Thoracic aorta (tissue), 2 donors: Measurements from ENCODE around the gene OR5B2. TPM values are rescaled to one million over a fixed set of nuclear protein-coding genes. Genes with fewer than 3 reads are reported as not detected.

Experiments
- ATAC-seq: fragments of 150-250 bp; one replicate; pipeline ENCODE4 v1.8.0; 2017; ENCODE audit warnings: low read depth; ENCODE audit not compliant: insufficient number of reproducible peaks, low FRiP score
- DNase-seq: peaks from one replicate; pipeline ENCODE4 v3.0.0-alpha.2; 2020; ENCODE audit warnings: low spot score
- H3K27ac ChIP-seq, 2 donors: fragments of 200-600 bp; sonication (generic); 1 replicate in 1 of 2; 2 replicates in 1 of 2; pipeline ENCODE4 v1.5.1; 2016; ENCODE audit warnings: mild to moderate bottlenecking in 2 of 2, moderate library complexity in 2 of 2
- H3K27me3 ChIP-seq: fragments of 200-600 bp; sonication (generic); replicated peaks from 2 replicates; pipeline ENCODE4 v1.6.0; 2016; ENCODE audit warnings: mild to moderate bottlenecking; ENCODE audit not compliant: insufficient read depth
- H3K36me3 ChIP-seq: fragments of 200-600 bp; sonication (generic); one replicate; pipeline ENCODE4 v1.5.1; 2016
- H3K4me1 ChIP-seq, 2 donors: fragments of 200-600 bp; sonication (generic); 1 replicate in 1 of 2; 2 replicates in 1 of 2; pipeline versions ENCODE4 v1.5.1 to v1.6.0; 2016; ENCODE audit warnings: low read depth in 2 of 2, mild to moderate bottlenecking in 1 of 2; ENCODE audit not compliant: control insufficient read depth in 1 of 2
- H3K4me3 ChIP-seq: fragments of 200-600 bp; sonication (generic); 2 replicates; pipeline ENCODE4 v1.5.1; 2016; ENCODE audit warnings: mild to moderate bottlenecking
- H3K9me3 ChIP-seq: fragments of 200-600 bp; sonication (generic); 2 replicates; pipeline ENCODE4 v1.5.1; 2016
- CTCF ChIP-seq: fragments of 200-600 bp; sonication (generic); IDR thresholded peaks from one replicate; pipeline ENCODE4 v1.5.1; 2019; ENCODE audit warnings: antibody characterized with exemption
- total RNA-seq, 2 donors: library from RNA; depleted of rRNA; stranded (reverse); fragments of >200 nt; gene quantifications; one replicate each; pipeline versions ENCODE4 v1.1.0 to v1.2.3, GENCODE V29; 2016

The OR5B2 gene
- total RNA-seq, 2 donors from 2014 or later, result not detected

DNA sequence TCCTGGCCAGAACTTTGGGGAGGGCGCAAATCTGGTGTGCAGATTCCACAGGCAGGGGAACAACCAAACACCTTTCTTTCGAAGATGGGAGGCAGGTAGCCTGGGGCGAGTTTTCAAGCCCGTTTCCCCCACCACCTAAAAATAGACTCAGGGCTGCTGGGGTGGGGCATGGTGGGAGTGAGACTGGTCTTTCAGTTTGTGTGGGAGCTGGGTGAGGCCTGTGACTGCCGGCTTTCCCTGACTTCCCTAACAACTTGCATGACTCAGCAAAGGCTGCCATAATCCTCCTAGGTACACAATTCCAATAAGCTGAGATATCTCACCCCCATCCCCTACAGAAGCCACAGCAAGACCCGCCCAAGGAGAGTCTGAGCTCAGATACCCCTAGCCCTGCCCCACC, 18.4 kb upstream of the OR5B2 start:
- Histone ChIP-seq H3K36me3 (no peaks in the 10 kb centered on the region), H3K4me1 (no peaks in the 10 kb centered on the region)
- DNase-seq, result no peak

GRCh38 chr11:58444300-58444699, 16.4 kb upstream of the OR5B2 start:
- no peak for ATAC-seq
- no peak for TF ChIP-seq CTCF

More for the DNA sequence above, 18.4 kb upstream of the OR5B2 start:
- H3K27ac ChIP-seq, result no peak overlapping the region
- no peaks in the 10 kb centered on the region for H3K27me3 ChIP-seq
- ATAC-seq, result no peak
- H3K4me3 ChIP-seq, result no peak overlapping the region
- no peak for TF ChIP-seq CTCF
- no peaks in the 10 kb centered on the region for H3K9me3 ChIP-seq

GRCh38 chr11:58442136-58442535, 14.2 kb upstream of the OR5B2 start, which contains the start of gene OR5B12:
TSS of gene OR5B12 (minus strand) at chr11:58442236. CDS start at chr11:58440151, 2,085 bp downstream.
- H3K36me3 ChIP-seq, result no peaks in the 10 kb centered on the region
- no peak within 1 kb of the TSS for H3K27ac ChIP-seq
- DNase-seq (no peak), ATAC-seq (no peak)
- H3K4me3 ChIP-seq, result no peak within 1 kb of the TSS
- H3K4me1 ChIP-seq, result no peaks in the 10 kb centered on the region
- no peaks in the 10 kb centered on the region for H3K9me3 ChIP-seq
- H3K27me3 ChIP-seq, result no peaks in the 10 kb centered on the region
- TF ChIP-seq CTCF, result no peak

More at GRCh38 chr11:58444300-58444699, 16.4 kb upstream of the OR5B2 start:
- no peaks in the 10 kb centered on the region for H3K4me1 ChIP-seq
- no peak overlapping the region for H3K27ac ChIP-seq
- no peaks in the 10 kb centered on the region for H3K27me3 ChIP-seq
- H3K36me3 ChIP-seq, result no peaks in the 10 kb centered on the region
- H3K9me3 ChIP-seq, result no peaks in the 10 kb centered on the region
- H3K4me3 ChIP-seq, result no peak overlapping the region
- DNase-seq, result no peak

DNA sequence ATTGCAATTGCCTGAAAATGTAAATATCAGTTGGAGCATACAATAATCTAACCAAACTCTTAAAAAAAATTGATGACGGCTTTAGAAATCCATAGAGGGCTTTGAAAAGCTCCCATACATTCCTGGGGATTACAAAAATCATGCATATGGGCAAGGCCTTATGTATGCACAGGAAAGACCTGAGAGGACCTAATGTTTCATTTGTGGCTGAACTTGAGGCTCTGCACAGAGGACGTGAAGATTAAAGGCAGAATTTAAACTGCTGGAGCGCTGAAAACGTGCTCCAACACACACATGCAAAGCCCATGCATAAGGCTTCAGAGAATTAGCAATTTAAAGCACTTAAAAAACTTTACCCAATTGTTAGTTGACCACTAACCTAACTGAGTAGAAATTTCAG, 10.6 kb upstream of the OR5B2 start:
- Histone ChIP-seq H3K4me3 (no peak overlapping the region), H3K36me3 (no peaks in the 10 kb centered on the region), H3K27me3 (no peaks in the 10 kb centered on the region), H3K9me3 (no peaks in the 10 kb centered on the region), H3K27ac (no peak overlapping the region), H3K4me1 (no peaks in the 10 kb centered on the region)
- no peak for TF ChIP-seq CTCF
- no peak for ATAC-seq
- no peak for DNase-seq

DNA sequence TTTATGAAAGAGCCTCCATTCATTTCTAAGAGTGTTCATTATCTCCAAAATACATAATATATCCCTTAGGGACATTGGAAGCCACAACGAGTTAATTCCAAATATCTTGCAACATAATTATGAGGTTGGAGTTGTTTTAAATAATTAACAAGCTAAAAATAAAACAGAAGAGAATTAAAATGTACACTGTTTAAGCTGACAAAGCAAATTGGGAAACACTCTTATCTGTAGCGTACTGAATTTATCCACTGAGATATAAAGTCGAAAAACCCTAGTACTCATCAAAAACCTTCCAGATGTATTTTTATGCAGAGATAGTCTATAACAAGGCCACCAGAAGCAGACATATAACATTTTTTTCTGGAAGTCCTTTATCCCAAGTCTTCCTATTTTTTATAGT, 6.3 kb upstream of the OR5B2 start:
- TF ChIP-seq CTCF, result no peak
- DNase-seq, result no peak
- no peak overlapping the region for H3K4me3 ChIP-seq
- ATAC-seq, result no peak
- H3K27ac ChIP-seq, result no peak overlapping the region
- no peaks in the 10 kb centered on the region for H3K36me3 ChIP-seq
- no peaks in the 10 kb centered on the region for H3K27me3 ChIP-seq
- H3K9me3 ChIP-seq, result no peaks in the 10 kb centered on the region
- no peaks in the 10 kb centered on the region for H3K4me1 ChIP-seq
